H9 (cell line): ENCODE results near the gene FHIT. TPM values are rescaled to one million over a fixed set of nuclear protein-coding genes. Genes with fewer than 3 reads are reported as not detected.

Experiments
- DNase-seq: peaks from one replicate; pipeline ENCODE4 v3.0.0-alpha.2; 2017
- H2AFZ ChIP-seq: one replicate; pipeline ENCODE4 v1.6.1; 2013; ENCODE audit warnings: mild to moderate bottlenecking, low read length, control low read depth, moderate library complexity
- H2AK5ac ChIP-seq: 2 replicates; pipeline ENCODE4 v1.6.1; 2013; ENCODE audit warnings: low read length, control low read depth, mixed read lengths; ENCODE audit not compliant: insufficient read length
- H2BK120ac ChIP-seq: one replicate; pipeline ENCODE4 v1.6.1; 2013; ENCODE audit warnings: low read depth, mild to moderate bottlenecking, low read length, control low read depth, inconsistent platforms; ENCODE audit not compliant: poor library complexity, severe bottlenecking
- H2BK12ac ChIP-seq: 2 replicates; pipeline ENCODE4 v1.6.1; 2013; ENCODE audit warnings: low read length, control low read depth, mixed read lengths, low read depth; ENCODE audit not compliant: insufficient read length
- H2BK15ac ChIP-seq: 2 replicates; pipeline ENCODE4 v1.6.1; 2013; ENCODE audit warnings: low read depth, low read length, control low read depth
- H2BK20ac ChIP-seq: one replicate; pipeline ENCODE4 v1.6.1; 2013; ENCODE audit warnings: low read depth, mild to moderate bottlenecking, low read length, control low read depth, inconsistent platforms; ENCODE audit not compliant: poor library complexity, severe bottlenecking
- H2BK5ac ChIP-seq: 2 replicates; pipeline ENCODE4 v1.6.1; 2013; ENCODE audit warnings: low read length, control low read depth, mixed read lengths; ENCODE audit not compliant: insufficient read length
- H3K14ac ChIP-seq: 2 replicates; pipeline ENCODE4 v1.6.1; 2013; ENCODE audit warnings: low read length, control low read depth; ENCODE audit not compliant: insufficient read depth
- H3K18ac ChIP-seq: 2 replicates; pipeline ENCODE4 v1.6.1; 2013; ENCODE audit warnings: low read depth, mild to moderate bottlenecking, mixed read lengths, low read length, control low read depth; ENCODE audit not compliant: insufficient read length
- H3K23ac ChIP-seq: 2 replicates; pipeline ENCODE4 v1.6.1; 2013; ENCODE audit warnings: low read length, control low read depth, mixed read lengths, low read depth; ENCODE audit not compliant: insufficient read length
- H3K23me2 ChIP-seq: 2 replicates; pipeline ENCODE4 v1.6.1; 2013; ENCODE audit warnings: low read depth, mild to moderate bottlenecking, mixed read lengths, low read length, control low read depth; ENCODE audit not compliant: insufficient read length, poor library complexity, severe bottlenecking
- H3K27ac ChIP-seq: 2 replicates; pipeline ENCODE4 v1.5.1; 2013; ENCODE audit warnings: low read length, control low read depth, mixed read lengths, low read depth; ENCODE audit not compliant: insufficient read length
- H3K27me3 ChIP-seq: 2 replicates; pipeline ENCODE4 v1.6.1; 2013; ENCODE audit warnings: low read length, control low read depth, inconsistent platforms; ENCODE audit not compliant: insufficient read depth
- H3K4ac ChIP-seq: 2 replicates; pipeline ENCODE4 v1.6.1; 2013; ENCODE audit warnings: low read depth, mild to moderate bottlenecking, control low read depth, inconsistent platforms, low read length, moderate library complexity
- H3K4me1 ChIP-seq: 2 replicates; pipeline ENCODE4 v1.6.1; 2013; ENCODE audit warnings: low read length, control low read depth, inconsistent platforms; ENCODE audit not compliant: insufficient read depth
- H3K4me2 ChIP-seq: 2 replicates; pipeline ENCODE4 v1.6.1; 2013; ENCODE audit warnings: low read length, control low read depth, mixed read lengths; ENCODE audit not compliant: insufficient read length, insufficient read depth
- H3K56ac ChIP-seq: 2 replicates; pipeline ENCODE4 v1.6.1; 2013; ENCODE audit warnings: low read depth, mild to moderate bottlenecking, mixed read lengths, low read length, control low read depth; ENCODE audit not compliant: insufficient read length
- H3K79me1 ChIP-seq: 2 replicates; pipeline ENCODE4 v1.6.1; 2013; ENCODE audit warnings: low read depth, mild to moderate bottlenecking, moderate library complexity, low read length, control low read depth, inconsistent platforms; ENCODE audit not compliant: insufficient read depth, poor library complexity, severe bottlenecking
- H3K79me2 ChIP-seq: 2 replicates; pipeline ENCODE4 v1.6.1; 2013; ENCODE audit warnings: low read length, control low read depth, inconsistent platforms; ENCODE audit not compliant: insufficient read depth
- H3K9ac ChIP-seq: 2 replicates; pipeline ENCODE4 v1.6.1; 2013; ENCODE audit warnings: low read length, control low read depth, mixed read lengths; ENCODE audit not compliant: insufficient read length; ENCODE audit errors: extremely low read depth
- H3K9me3 ChIP-seq: one replicate; pipeline ENCODE4 v1.6.1; 2013; ENCODE audit warnings: low read depth, low read length, inconsistent platforms; ENCODE audit not compliant: control insufficient read depth
- H3T11ph ChIP-seq: one replicate; pipeline ENCODE4 v1.6.1; 2013; ENCODE audit warnings: mild to moderate bottlenecking, low read length, control low read depth, inconsistent platforms
- H4K20me1 ChIP-seq: one replicate; pipeline ENCODE4 v1.6.1; 2013; ENCODE audit not compliant: control insufficient read depth, insufficient read length, insufficient read depth
- H4K5ac ChIP-seq: 2 replicates; pipeline ENCODE4 v1.6.1; 2013; ENCODE audit warnings: low read depth, mild to moderate bottlenecking, mixed read lengths, low read length, control low read depth; ENCODE audit not compliant: insufficient read length
- H4K8ac ChIP-seq: replicated peaks from 2 replicates; pipeline ENCODE4 v1.6.1; 2013; ENCODE audit warnings: low read length, control low read depth, mixed read lengths, low read depth; ENCODE audit not compliant: insufficient read length
- H4K91ac ChIP-seq: 2 replicates; pipeline ENCODE4 v1.6.1; 2013; ENCODE audit warnings: low read depth, mild to moderate bottlenecking, moderate library complexity, mixed read lengths, low read length, control low read depth; ENCODE audit not compliant: insufficient read length
- H3K27ac Mint-ChIP-seq, 3 experiments: 2 replicates in 2 of 3; 3 replicates in 1 of 3; pipeline ENCODE4 v1.8.0; 2020 to 2021; ENCODE audit warnings: mixed read lengths in 3 of 3, mild to moderate bottlenecking in 1 of 3, moderate library complexity in 1 of 3
- H3K27me3 Mint-ChIP-seq: 2 replicates; pipeline ENCODE4 v1.8.0; 2021; ENCODE audit warnings: low read depth, mild to moderate bottlenecking, moderate library complexity, mixed read lengths
- H3K36me3 Mint-ChIP-seq, 3 experiments: 2 replicates in 2 of 3; 3 replicates in 1 of 3; pipeline ENCODE4 v1.8.0; 2020 to 2021; ENCODE audit warnings: low read depth in 3 of 3, mixed read lengths in 3 of 3; ENCODE audit not compliant: insufficient read depth in 1 of 3
- H3K4me1 Mint-ChIP-seq, 2 experiments: 2 replicates each; pipeline ENCODE4 v1.8.0; 2020; ENCODE audit warnings: mixed read lengths in 2 of 2
- H3K4me3 Mint-ChIP-seq, 2 experiments: 2 replicates in 1 of 2; 3 replicates in 1 of 2; pipeline ENCODE4 v1.8.0; 2020 to 2021; ENCODE audit warnings: mild to moderate bottlenecking in 2 of 2, mixed read lengths in 2 of 2, moderate library complexity in 1 of 2
- H3K9me3 Mint-ChIP-seq, 2 experiments: 2 replicates in 1 of 2; 3 replicates in 1 of 2; pipeline ENCODE4 v1.8.0; 2020; ENCODE audit warnings: mild to moderate bottlenecking in 2 of 2, mixed read lengths in 2 of 2, moderate library complexity in 1 of 2
- CTCF ChIP-seq: fragments of 200-600 bp; sonication (generic); conservative IDR thresholded peaks from 3 replicates; pipeline ENCODE4 v1.8.0; 2021; ENCODE audit warnings: antibody characterized with exemption, mild to moderate bottlenecking
- WGBS: extraction: QIAGEN DNeasy Blood & Tissue Kit; methylation state at CpG from one replicate; pipeline ENCODE4 v1.1.7; 2013; ENCODE audit warnings: missing lambda C conversion rate, low lambda C conversion rate, mixed read lengths; ENCODE audit not compliant: insufficient read length; ENCODE audit errors: extremely low coverage; 5-methylcytosine and 5-hydroxymethylcytosine counted together
- total RNA-seq: library from RNA; stranded (reverse); gene quantifications from 2 replicates; pipeline ENCODE4 v1.2.1, GENCODE V29; 2021

Gene FHIT
- total RNA-seq, 1 experiment from 2014 or later: 3.0 TPM

DNA sequence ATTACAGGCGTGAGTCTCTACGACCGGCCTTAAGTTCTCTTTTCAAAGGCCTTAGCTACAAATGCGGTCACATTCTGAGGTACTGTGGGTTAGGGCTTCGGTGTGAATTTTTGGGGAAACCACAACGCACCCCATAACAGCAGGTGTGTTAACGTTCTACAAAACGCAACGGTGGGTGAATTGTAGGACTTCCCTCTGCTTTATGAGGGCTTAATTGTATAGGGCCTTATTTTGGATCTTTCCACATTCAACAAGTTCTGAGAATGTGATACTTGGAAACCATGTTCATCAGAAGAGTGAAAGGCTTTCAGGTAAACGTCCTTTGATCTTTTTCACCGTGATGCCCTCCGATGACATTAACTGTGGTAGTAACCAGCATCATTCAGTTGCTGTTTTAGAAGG, 1202.8 kb downstream of the FHIT start:
- no peak overlapping the region for H2AFZ ChIP-seq
- H3K18ac ChIP-seq: no peak overlapping the region
- H3K27ac Mint-ChIP-seq: no peak overlapping the region
- DNase-seq: no peak
- H3K79me1 ChIP-seq: no peaks in the 10 kb centered on the region
- no peak overlapping the region for H3K4me3 Mint-ChIP-seq
- no peaks in the 10 kb centered on the region for H3K9me3 ChIP-seq
- no peak overlapping the region for H3K14ac ChIP-seq
- no peak overlapping the region for H2BK12ac ChIP-seq
- no peak overlapping the region for H3K4me2 ChIP-seq
- H3T11ph ChIP-seq: no peak overlapping the region
- H3K36me3 Mint-ChIP-seq: peaks cover 0 to 9% (median 2%) of the 10 kb centered on the region in 3 experiments; a peak in 1 of 7 replicates
- H2BK5ac ChIP-seq: no peak overlapping the region
- H4K91ac ChIP-seq: no peak overlapping the region
- H3K23me2 ChIP-seq: no peaks in the 10 kb centered on the region
- TF ChIP-seq CTCF: no peak
- H3K27ac ChIP-seq: no peak overlapping the region
- H3K4ac ChIP-seq: no peak overlapping the region
- no peak overlapping the region for H2BK20ac ChIP-seq
- H3K27me3 Mint-ChIP-seq: no peaks in the 10 kb centered on the region; the same call in none of the 2 replicates
- no peak overlapping the region for H2BK120ac ChIP-seq
- no peak overlapping the region for H3K56ac ChIP-seq
- no peak overlapping the region for H4K8ac ChIP-seq
- H4K5ac ChIP-seq: no peak overlapping the region
- H3K9ac ChIP-seq: no peak overlapping the region
- H3K23ac ChIP-seq: no peak overlapping the region
- H3K4me1 Mint-ChIP-seq: no peaks in the 10 kb centered on the region
- H4K20me1 ChIP-seq: no peaks in the 10 kb centered on the region
- no CpG with 5 or more reads among the region's 12 CpGs for WGBS
- H3K9me3 Mint-ChIP-seq: peaks cover 11% of the 10 kb centered on the region in 2 experiments; a peak in 4 of 5 replicates
- no peak overlapping the region for H2AK5ac ChIP-seq
- H3K4me1 ChIP-seq: no peaks in the 10 kb centered on the region
- H3K27me3 ChIP-seq: no peaks in the 10 kb centered on the region
- H2BK15ac ChIP-seq: no peak overlapping the region
- H3K79me2 ChIP-seq: no peaks in the 10 kb centered on the region
